DOHH2 (cell line): ENCODE data around the gene ASCL1.

ENCODE experiments used
- H3F3A ChIP-seq: fragments of 200-600 bp; sonication (generic), shearing (Covaris generic); 2 replicates; pipeline ENCODE4 v1.6.0; 2016; ENCODE audit warnings: antibody characterized with exemption, mild to moderate bottlenecking; ENCODE audit not compliant: control insufficient read depth, insufficient read depth
- H3K27ac ChIP-seq: fragments of 200-600 bp; sonication (generic); 2 replicates; pipeline ENCODE4 v1.5.1; 2014; ENCODE audit warnings: low read depth, mild to moderate bottlenecking, low read length, moderate library complexity
- H3K27me3 ChIP-seq: fragments of 200-600 bp; sonication (generic); 2 replicates; pipeline ENCODE4 v1.6.1; 2014; ENCODE audit warnings: mild to moderate bottlenecking, low read length, mixed read lengths; ENCODE audit not compliant: control insufficient read depth
- H3K36me3 ChIP-seq: fragments of 200-600 bp; sonication (generic); 2 replicates; pipeline ENCODE4 v1.6.1; 2014; ENCODE audit warnings: mild to moderate bottlenecking, low read length, moderate library complexity, mixed read lengths; ENCODE audit not compliant: control insufficient read depth
- H3K4me1 ChIP-seq: fragments of 200-600 bp; sonication (generic); 2 replicates; pipeline ENCODE4 v1.6.1; 2014; ENCODE audit warnings: mild to moderate bottlenecking, low read length, mixed read lengths; ENCODE audit not compliant: control insufficient read depth
- H3K4me2 ChIP-seq: fragments of 200-600 bp; sonication (generic); 2 replicates; pipeline ENCODE4 v1.6.0; 2014; ENCODE audit warnings: mild to moderate bottlenecking, low read length, moderate library complexity
- H3K4me3 ChIP-seq: fragments of 200-600 bp; sonication (generic); 2 replicates; pipeline ENCODE4 v1.5.1; 2014; ENCODE audit warnings: mild to moderate bottlenecking, low read length, mixed read lengths
- H3K79me2 ChIP-seq: fragments of 200-600 bp; sonication (generic); 2 replicates; pipeline ENCODE4 v1.6.1; 2014; ENCODE audit warnings: mild to moderate bottlenecking, low read length, mixed read lengths; ENCODE audit not compliant: control insufficient read depth
- H3K9me2 ChIP-seq: fragments of 200-600 bp; sonication (generic); replicated peaks from 2 replicates; pipeline ENCODE4 v1.6.1; 2014; ENCODE audit warnings: mild to moderate bottlenecking, low read length, mixed read lengths; ENCODE audit not compliant: control insufficient read depth
- H3K9me3 ChIP-seq: fragments of 200-600 bp; sonication (generic); 2 replicates; pipeline ENCODE4 v1.6.1; 2014; ENCODE audit warnings: antibody characterized with exemption, low read length, mixed read lengths; ENCODE audit not compliant: control insufficient read depth, insufficient read depth
- H4K20me1 ChIP-seq: fragments of 200-600 bp; sonication (generic); 2 replicates; pipeline ENCODE4 v1.6.0; 2014; ENCODE audit warnings: low read depth, mild to moderate bottlenecking, antibody characterized with exemption, low read length, moderate library complexity; ENCODE audit not compliant: control insufficient read depth, insufficient read depth
- CTCF ChIP-seq: fragments of 200-600 bp; sonication (generic); IDR thresholded peaks from one replicate; pipeline ENCODE4 v1.5.1; 2014; ENCODE audit warnings: antibody characterized with exemption, mild to moderate bottlenecking, low read depth, low read length; ENCODE audit not compliant: poor library complexity, severe bottlenecking
- EZH2phosphoT487 ChIP-seq: fragments of 200-600 bp; sonication (generic); IDR thresholded peaks from 2 replicates; pipeline ENCODE4 v1.6.1; 2017; ENCODE audit warnings: borderline replicate concordance, mild to moderate bottlenecking, antibody characterized with exemption, low read length, moderate library complexity, mixed read lengths

The ASCL1 gene

GRCh38 chr12:102971227-102971626, 13.8 kb downstream of the ASCL1 start:
- Histone ChIP-seq H3K27me3 (no peaks in the 10 kb centered on the region; the same call in 1 of the 2 replicates), H3K36me3 (no peaks in the 10 kb centered on the region), H3K4me3 (no peak overlapping the region), H3K9me2 (no peaks in the 10 kb centered on the region), H3K79me2 (no peaks in the 10 kb centered on the region), H3K27ac (no peak overlapping the region), H3K9me3 (no peaks in the 10 kb centered on the region), H3K4me1 (no peaks in the 10 kb centered on the region), H3K4me2 (no peak overlapping the region), H4K20me1 (no peaks in the 10 kb centered on the region), H3F3A (no peaks in the 10 kb centered on the region)
- no peak for TF ChIP-seq EZH2phosphoT487
- TF ChIP-seq CTCF = no peak

- H4K20me1 ChIP-seq = no peaks in the 10 kb centered on the region
- no peaks in the 10 kb centered on the region for H3K36me3 ChIP-seq
- H3K4me2 ChIP-seq = no peak overlapping the region
- no peak overlapping the region for H3K4me3 ChIP-seq
- no peaks in the 10 kb centered on the region for H3K4me1 ChIP-seq
- no peaks in the 10 kb centered on the region for H3F3A ChIP-seq
- H3K27me3 ChIP-seq = no peaks in the 10 kb centered on the region
- no peaks in the 10 kb centered on the region for H3K9me2 ChIP-seq
- H3K79me2 ChIP-seq = no peaks in the 10 kb centered on the region
- H3K9me3 ChIP-seq = no peaks in the 10 kb centered on the region
- H3K27ac ChIP-seq = no peak overlapping the region
- no peak for TF ChIP-seq EZH2phosphoT487
- no peak for TF ChIP-seq CTCF
Observed at GRCh38 chr12:102973583-102973982, 16.1 kb downstream of the ASCL1 start.

- no peaks in the 10 kb centered on the region for H3F3A ChIP-seq
- no peaks in the 10 kb centered on the region for H3K4me1 ChIP-seq
- H3K79me2 ChIP-seq = no peaks in the 10 kb centered on the region
- TF ChIP-seq EZH2phosphoT487 (no peak), CTCF (no peak)
- H3K27ac ChIP-seq = no peak overlapping the region
- no peak overlapping the region for H3K4me3 ChIP-seq
- H3K9me2 ChIP-seq = no peaks in the 10 kb centered on the region
- H3K9me3 ChIP-seq = no peaks in the 10 kb centered on the region
- H3K36me3 ChIP-seq = no peaks in the 10 kb centered on the region
- H3K27me3 ChIP-seq = no peaks in the 10 kb centered on the region
- no peaks in the 10 kb centered on the region for H4K20me1 ChIP-seq
- H3K4me2 ChIP-seq = no peak overlapping the region
Observed at GRCh38 chr12:102976609-102977280, 19.3 kb downstream of the ASCL1 start.
